Cerebellar nuclear complex (tissue), 1 donor: ENCODE measurements around the gene DDN.

Experiments used
- DNase-seq, 2 experiments: peaks; one replicate each; lab custom pipeline; 2025; lab: John Stamatoyannopoulos, UW

DDN gene

DNA sequence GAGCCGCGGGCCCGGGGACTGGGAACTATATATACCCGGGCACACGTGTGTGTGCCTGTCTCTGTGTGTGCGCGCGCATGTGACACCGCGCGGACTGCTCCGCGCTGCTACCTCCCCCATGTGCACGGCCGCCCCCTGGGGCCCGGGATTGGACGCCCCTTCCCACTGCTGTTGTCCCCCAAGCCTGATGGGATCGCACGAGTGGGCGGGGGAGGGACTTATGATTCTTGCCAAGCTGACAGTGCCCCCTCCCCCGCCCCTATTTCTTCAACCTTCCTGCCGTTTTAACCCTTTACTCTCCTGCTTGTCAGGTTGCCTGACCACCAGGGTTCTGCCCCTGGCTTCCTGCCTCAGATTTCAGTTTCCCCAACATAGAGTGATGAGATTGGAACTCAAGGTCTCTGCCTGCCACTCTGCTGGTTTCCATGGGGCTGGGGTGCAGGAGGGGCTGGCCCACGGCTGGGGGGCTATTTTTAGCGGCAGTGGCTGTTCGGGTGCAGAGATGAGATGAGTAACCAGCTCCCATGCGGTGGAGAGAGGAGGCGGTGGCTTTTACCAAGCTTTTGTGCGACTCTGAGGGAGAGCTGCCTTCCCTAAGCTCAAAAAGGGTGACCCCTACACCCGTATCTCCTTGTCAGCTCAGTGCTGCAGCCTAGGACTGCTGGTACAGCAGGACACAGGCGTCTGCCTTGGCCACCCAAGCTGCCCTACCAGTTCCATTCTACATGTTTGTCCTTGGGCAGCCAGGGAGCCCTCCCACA is at the start of gene DDN:
TSS of gene DDN (minus strand) at position 5 of the 761 bp plus-strand sequence. CDS start 88 bp downstream, outside the sequence.
- no peak for DNase-seq

DNA sequence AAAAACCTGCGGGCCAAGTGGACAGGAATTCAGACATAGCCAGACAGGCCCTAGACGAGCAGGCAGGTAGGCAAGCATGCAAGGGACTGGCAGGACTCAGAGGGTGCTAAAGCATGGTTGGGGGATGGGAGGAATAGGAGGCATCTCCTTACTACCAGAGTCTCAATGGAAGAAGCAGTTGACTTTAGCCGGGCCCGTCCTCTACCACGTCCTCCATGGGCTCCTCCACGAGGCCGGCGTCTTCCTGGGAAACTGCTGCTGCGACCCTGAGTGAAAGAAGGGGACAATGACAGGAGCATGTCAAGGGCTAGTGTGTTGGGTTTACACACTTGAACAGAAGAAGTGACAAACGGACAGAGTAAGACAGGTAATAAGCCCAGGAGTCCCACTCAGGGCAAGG is 49.8 kb upstream of the DDN start:
- no peak for DNase-seq

DNA sequence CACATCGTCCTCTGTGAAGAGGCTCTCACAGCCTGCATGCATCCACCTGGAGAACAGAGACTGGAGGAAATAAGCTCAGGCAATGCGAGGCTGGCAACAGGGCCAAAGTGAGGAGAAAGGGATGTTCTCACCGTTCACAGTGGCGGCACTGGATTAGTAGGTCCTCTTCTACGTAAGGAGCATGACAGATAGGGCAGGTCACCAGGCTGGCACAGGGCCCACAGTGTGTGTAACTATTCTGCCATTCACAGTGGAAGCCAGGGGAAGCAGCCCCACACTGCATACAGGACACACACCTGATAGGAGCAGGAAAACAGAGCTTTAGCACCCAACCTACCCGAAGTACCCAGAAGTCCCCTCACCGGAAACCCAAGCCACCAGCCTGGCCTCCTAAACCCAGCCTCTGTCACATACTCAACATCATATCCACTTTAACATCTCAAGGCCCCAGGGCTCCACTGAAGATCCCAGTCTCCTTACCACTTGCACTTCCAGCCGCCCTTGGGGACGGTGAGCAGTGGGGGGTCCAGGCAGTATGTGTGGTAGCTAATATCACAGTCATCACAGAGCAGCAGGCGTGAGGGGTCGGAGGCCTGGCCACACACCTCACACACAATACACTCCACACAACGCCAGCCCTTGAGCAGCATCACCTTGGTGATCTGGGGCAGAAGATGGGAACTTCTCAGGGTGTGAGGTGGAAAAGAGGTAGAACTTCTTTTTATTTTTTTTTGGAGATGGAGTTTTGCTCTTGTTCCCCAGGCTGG is 47.1 kb upstream of the DDN start:
- no peak for DNase-seq

DNA sequence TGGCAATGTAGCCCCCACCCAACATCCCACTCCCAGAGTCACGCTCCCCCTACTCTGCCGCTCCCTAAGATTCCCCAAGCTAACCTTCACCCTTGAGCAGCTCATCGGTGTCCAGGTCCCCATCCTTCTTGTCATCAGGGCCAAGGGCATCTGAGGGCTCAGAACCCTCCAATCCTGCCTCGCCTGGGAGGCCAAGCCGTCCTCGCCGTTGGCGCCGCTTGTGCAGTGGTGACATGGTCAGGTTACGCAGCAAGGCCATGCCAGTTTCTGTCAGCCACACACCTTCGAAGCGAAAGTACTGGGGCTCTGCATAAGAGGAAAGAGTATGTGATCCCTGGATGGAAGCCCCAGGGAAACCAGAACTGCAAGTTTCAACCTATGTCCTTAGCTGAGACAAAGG is 45.5 kb upstream of the DDN start:
- DNase-seq = no peak

DNA sequence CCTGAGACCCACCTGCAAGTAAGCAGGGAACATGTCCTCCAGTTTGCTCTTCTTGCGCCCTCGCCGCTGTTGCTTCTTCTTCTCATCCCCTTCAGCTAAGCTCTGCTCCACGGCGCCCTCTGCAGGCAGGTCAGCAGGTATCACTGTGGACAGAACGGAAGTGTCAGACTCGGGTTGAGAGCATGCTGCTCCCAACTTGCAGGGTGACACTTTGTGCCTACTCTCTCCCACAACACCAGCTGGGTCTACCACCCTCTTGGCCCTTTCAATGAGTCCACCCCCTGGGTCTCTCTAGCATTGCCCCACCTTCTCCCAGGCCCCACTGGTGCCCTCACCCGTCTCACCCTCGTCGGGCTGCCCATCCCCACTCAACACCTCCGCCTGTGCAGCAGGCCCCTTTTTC is 44.7 kb upstream of the DDN start:
- DNase-seq = no peak

DNA sequence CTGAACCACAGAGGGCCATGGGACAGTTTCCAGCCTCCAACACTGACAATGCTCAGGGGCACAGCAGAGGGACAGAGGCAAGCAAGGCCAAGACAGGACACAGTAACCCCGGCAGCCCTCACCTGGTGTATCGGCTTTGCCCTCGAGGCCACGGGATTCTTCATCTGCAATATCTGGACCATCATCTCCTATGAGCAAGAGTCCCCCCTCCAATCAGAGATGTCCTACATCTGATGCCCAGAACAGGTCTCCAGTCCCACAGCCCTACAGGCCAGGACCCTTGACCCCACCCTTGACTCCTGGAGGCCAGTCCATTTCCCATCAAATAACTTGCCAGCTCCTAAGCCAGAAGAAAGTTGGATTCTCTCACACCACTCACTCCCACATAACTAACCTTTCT is 44.1 kb upstream of the DDN start:
- DNase-seq = no peak

DNA sequence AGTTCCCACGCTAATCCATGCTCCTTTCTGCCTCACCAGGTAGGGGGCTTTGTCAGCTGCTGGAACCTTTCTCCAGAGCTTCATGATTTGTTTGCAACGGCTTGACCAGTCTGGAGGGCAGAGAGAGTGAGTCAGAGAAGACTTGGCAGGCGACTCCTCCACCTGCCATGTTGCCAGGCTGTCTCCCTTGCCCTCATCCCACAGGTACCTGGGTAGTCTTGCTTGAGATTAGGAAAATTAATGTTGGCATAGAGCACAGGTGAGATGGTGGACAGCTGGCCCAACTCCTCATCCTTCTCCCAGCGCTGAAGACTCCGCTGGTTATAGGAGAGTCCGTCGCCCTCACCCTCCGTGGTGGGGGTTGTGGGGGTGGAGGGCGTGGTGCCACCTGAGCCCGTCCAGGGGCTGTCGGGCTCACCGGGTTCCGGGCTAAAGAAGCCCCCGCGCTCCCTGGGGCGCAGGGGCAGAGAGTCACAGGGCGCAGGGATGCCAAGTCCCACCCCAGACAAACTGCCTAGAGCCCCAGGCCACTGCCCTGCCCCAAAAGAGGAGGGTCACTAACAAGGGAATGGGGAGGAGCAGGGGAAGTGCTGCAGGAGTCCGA is 42.8 kb upstream of the DDN start:
- no peak for DNase-seq

DNA sequence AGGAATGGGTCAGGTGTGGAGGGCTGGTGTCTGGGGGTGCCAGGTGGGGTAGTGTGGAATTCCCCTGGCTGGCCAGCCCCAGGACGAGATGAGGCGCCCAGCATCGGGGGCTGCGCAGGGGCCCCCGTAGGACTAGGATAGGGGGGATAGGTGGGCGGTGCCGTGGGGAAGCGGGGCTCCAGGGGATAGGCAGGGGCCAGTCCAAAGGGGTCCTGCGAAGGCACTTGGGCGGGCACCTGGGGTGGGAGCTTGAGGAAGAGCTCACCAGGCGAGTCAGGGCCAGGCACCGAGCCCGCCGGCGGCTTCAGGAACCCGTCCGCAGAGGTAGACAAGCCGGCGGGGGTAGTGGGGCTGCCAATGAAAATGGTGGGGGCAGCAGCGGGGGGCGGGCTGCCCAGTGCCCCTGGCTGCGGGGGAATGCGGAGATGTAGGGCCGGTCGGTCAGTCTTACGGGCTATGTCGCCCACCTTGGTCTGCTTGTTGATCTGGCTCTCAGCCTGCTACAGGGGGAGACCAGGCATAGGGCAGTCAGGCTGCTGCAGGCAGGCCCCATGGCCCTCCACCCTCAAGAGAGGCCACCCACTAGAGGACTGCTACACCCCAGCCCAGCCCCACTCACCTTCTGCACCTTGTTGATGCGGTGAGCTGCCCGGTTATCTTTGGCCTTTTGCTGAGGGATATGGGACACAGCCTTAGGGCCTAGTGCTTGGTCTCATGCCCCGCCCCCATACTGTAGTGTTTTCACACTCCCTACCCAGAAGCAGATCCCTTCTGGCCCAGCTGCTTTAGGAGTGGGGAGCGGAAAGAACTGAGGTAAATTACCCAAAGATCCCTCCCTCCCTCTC is 42.1 kb upstream of the DDN start:
- DNase-seq = no peak

DNA sequence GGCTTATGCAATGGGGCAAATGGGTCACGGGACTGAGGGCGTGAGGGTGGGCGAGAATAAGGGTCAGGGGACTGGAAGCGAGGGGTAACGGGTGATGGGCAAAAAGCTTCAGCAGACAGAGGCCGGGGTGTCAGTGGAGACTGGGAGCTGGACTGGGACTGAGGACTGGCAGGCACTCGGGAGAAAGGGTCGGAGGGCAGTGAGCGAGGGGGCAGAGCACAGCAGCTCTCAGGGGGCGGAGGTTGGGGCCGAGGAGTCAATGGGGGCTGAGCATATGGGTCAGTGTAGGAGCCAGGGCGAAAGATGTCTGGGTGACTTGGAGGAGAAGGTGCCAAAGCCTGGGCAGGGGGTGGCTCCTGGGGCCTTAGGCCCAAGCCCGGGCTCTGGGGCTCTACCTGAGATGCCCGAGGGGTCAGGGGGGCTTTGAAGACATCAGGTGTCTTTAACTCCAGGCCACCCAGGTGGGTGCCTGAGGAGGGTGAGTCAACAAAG is 41.2 kb upstream of the DDN start:
- no peak for DNase-seq

DNA sequence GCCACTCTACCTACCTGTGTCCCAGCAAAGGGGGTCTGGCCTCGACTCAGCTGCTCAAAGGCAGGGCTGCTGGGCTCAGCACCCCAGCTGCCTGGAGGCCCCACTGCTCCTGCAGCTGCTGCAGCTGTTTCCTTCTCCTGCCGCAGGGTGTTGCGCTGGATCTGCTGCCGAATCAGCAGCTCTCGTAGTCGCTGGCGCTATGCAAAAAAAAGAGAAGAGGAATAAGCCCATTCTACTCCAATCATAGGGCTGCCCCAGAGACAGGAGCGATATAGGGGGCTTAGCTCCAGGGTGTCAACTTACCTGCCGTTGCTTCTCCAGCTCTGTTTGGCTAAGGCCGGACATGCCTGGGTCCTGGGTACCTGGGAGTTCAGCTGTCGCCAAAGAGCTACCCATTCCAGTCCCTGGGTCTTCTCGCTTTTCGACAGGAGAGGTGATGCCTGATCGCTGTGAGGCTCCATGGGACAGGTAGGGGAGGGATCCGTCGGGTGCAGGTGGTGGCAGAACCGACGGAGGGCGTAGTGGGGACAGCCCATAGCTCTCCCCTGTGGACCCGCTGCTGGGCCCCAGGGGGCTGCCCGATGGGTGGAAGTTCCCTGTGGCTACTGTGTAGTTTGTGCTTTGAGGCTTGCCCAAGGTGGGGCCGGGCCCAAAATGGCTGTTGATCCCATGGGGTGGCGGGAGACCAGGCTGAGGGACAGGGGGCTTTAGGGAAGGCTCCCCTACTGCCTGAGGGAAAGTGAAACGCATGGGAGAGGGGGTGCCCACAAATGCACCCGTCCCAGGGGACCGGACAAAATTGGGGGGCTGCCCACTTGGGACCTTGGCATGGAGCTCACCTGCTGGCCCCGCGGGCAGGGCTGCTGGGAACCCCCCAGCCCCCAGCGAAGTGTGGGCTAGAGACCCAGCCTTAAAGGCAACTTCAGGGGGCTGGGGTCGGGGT is 40.5 kb upstream of the DDN start:
- DNase-seq = no peak

DNA sequence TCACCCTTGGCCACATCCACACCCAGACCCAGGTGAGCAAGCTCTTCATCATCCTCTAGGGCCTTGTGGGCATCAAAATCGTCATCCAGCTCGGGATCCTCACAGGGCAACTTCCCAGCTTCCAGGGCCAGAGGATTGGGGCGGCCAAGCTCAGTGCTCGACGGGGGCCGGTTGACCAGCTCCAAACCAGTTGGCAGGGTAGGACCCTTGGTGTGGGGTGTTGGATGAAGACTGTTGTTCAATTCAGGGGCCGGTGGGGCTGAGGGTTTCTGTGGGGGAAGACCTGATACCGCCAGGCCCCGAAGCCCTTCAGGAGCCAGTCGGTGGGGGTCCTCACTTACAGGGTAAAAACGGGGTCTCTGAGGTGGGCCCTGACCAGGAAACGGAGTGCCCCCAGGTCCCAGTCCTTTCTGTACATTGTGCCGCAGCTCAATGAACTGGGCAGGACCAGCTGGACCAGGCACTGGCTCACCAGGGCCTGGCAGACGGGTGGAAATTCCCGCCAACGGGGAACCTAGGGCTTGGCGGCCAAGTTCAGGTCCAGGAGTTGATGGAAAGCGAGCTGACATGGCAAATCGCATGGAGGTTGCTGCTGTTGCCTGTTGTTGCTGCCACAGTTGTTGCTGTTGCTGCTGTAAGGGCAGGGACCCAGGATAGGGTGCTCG is 39.2 kb upstream of the DDN start:
- no peak for DNase-seq

DNA sequence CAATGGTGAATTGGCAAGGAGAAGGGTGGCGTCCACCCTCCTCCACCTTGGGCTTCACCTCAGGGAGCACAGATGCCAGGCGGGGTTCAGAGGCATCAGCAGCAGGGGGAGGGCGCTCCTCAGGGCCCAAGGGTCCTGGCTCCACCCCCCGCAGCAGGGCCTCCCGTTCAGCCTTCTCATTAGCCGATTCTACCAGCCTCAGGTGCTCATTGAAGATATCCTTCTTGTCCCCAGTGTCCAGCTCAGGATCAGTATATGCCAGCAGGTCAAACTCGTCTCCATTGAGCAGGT is 38.7 kb upstream of the DDN start:
- no peak for DNase-seq

DNA sequence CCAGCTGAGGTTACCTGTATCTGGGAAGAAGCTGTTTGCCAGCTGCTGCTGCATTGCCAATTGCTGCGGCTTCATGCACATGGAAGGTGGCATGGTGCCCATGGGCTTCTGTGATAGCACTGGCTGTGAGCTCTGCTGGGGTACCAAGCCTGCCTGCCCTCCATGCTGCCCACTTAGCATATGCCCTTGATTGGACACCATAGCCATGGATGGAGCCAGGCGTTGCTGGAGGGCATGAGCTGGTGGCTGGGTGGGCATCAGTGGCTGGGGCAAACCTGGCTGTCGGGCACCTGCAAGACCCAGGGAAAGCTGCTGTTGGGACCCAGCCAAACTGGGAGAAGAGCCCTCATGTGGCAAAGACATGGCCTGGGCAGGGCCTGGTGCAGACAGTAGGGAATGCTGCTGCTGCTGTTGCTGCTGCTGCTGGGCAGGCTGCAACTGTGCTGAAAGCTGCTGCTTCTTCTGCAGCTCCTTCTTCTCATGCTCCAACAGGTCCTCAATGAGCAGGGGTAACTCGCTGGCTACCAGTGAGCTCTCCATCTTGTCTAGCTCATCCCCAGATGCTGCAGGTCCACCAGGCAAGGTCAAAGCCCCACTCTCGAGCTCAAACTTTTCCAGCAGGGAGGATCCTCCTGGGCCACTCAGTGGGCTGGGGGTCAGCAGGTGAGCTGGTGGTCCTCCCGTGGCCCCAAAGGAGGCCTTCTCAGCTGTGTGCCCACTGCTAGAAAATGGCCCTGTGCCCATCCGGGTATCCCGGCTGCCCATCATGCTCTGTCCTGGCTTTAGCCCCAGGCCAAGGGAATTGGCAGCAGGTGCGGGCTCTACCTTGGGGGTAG is 38.2 kb upstream of the DDN start:
- no peak for DNase-seq

DNA sequence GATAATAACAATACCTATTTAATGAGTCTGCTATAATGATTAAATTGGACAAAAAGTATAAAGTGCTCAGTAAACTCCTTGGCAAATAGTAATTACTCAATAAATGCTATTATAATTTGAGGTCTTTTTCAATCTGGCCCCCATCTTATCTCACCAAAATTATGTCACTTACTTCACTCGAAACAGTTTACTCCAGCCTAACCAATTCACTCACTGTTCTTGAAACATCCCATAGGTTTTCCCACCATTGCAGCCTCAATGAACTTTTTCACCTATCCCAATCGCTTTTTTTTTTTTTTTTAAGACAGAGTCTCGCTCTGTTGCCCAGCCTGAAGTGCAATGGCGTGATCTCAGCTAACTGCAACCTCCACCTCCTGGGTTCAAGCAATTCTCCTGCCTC is 36.9 kb upstream of the DDN start:
- no peak for DNase-seq

DNA sequence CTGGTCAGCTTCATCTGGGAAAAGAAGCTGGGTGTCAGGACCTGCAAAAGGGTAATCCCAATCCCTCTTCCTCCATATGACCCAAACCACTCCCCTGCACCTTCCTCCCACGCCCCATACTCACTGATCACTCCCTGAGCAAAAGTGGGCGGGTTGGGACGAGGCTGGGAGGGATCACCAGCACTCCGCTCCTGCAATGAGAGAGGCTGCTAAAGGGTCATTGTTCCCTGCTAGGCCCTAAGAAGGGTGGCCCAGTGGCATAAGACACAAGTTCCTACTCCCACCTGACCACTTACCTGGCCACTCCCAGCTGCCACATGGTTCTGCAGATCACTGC is 35.1 kb upstream of the DDN start:
- DNase-seq = no peak

DNA sequence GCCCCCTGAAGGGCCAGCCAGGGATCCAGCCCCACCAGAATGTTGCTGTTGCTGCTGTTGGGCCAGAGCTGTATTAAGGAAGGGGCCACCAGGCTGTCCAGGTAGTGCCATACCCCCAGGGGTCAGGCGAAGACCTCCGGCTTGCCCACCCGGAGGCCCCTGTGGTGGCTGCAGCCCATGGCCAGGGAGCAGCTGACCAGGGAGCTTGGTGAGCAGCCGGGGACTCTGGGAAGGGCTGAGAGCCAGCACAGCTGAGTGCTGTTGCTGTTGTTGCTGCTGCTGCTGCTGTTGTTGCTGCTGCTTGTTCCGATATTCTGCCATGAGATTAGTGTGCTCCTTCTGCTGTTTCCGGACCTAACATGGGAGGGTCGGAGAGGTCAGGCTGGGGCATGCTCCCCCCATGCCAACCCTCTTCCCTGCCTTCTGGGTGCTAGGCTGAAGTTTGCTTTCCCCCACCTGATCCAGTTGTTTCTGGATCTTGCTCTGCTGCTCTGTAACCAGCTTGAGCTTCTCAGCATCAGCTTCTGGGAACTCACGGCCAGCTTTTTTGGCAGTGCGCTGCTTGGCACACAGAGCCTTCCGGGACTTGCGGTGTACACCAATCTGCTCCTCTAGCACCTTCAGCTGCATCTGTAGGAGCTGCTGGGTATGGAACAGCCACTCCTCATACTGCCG is 34.6 kb upstream of the DDN start:
- DNase-seq = no peak

DNA sequence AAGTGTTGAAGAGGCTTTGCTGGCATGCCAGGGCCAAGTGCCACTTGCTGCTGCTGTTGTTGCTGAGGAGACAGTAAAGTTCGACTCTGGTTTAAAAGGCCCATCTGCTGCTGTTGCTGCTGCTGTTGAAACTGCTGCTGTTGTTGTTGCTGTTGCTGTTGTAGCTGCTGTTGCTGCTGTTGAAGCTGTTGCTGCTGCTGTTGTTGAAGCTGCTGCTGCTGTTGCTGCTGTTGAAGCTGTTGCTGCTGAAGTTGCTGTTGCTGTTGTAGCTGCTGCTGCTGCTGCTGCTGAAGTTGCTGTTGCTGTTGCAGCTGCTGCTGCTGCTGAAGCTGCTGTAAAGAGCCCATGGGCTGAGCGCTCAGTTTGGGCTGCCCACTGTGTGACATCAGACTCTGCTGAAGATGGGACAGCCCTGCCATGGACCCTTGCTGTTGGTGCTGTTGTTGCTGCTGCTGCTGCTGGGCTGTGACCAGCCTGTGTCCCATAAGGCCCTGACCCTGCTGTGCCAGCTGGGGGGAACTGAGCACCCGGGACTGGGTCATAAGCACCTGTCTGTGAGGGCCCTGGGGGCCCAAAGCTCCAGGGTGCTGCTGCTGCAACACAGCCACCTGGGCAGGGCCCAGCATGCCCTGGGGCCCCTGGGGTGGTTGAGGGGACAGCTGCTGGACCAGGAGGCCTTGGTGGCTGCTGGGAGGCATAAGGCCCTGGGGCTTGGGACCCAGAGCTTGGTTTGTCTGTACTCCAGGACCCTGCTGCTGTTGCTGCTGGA is 33.7 kb upstream of the DDN start:
- DNase-seq = no peak

DNA sequence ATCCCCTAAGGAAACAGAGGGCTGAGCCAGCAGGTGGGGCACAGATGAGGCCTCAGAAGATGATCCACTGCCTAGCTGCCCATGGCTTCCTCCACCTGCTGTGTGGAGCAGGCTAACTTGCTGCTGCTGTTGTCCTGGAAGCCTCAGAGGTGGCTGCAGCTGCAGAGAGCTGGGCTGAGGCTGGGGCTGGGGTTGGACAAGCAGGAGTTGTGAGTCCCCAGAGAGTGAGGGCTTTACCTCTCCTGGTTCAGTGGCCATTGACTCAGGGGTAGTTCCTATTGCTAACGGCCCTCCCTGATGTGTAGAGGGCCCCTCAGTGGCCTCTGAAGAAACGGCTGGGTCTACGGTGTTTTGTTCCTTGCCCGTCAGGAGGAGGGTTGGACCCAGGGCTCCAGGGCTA is 33.1 kb upstream of the DDN start:
- DNase-seq = no peak
